K562 (cell line): ENCODE measurements around the gene CYP4V2. TPM values are rescaled to one million over a fixed set of nuclear protein-coding genes. Genes with fewer than 3 reads are reported as not detected.

ENCODE experiments used
- ATAC-seq: fragments of 200-7000 bp; cut with Tn5 transposase; 3 replicates; pipeline ENCODE4 v1.9.1; 2020; ENCODE audit warnings: moderate library complexity
- BruUV-seq: library from RNA; stranded (reverse); fragments of 400-500 nt; replicated peaks from 2 replicates; lab custom pipeline; 2021; lab: Mats Ljungman, UMichigan
- CTCF ChIA-PET: fragments of 300-600 bp; formaldehyde crosslinking; extraction: SDS; loops from one replicate; lab custom pipeline; 2021; ENCODE audit warnings: low intra/inter-chr PET ratio; lab: Yijun Ruan, JAX
- POLR2A ChIA-PET: fragments of 300-600, 350-650 bp; sonication (Branson Sonifier 250); formaldehyde crosslinking; extraction: SDS; loops from one replicate; lab custom pipeline; 2021; ENCODE audit warnings: antibody characterized with exemption, inconsistent platforms; lab: Yijun Ruan, JAX
- DNase-seq, 4 experiments: peaks; one replicate each; pipeline versions ENCODE4 v3.0.0 to v3.0.0-alpha.2; 2011 to 2018; ENCODE audit warnings: low spot score in 3 of 4, mixed read lengths in 3 of 4; ENCODE audit errors: extremely low read depth in 1 of 4
- FAIRE-seq: peaks from 2 replicates; lab custom pipeline; 2011; peaks lifted over from hg19 to GRCh38; lab: Jason Lieb, UNC
- H2AFZ ChIP-seq: 2 replicates; pipeline ENCODE4 v1.6.0; 2011; ENCODE audit warnings: low read depth, low read length, control low read depth, inconsistent platforms
- H3K27ac ChIP-seq: fragments of 200-600 bp; 3 replicates; pipeline ENCODE4 v1.8.0; 2011; ENCODE audit warnings: low read depth, mild to moderate bottlenecking, control low read depth, inconsistent platforms, low read length, moderate library complexity, mixed read lengths; ENCODE audit errors: extremely low read depth
- H3K27me3 ChIP-seq, 2 experiments: fragments of 300-600 bp in 1 of 2; 2 replicates in 1 of 2; 3 replicates in 1 of 2; pipeline versions ENCODE4 v1.6.0 to v1.8.0; 2011; ENCODE audit warnings: inconsistent platforms in 2 of 2, low read length in 2 of 2, mild to moderate bottlenecking in 1 of 2, mixed read lengths in 1 of 2, moderate library complexity in 1 of 2; ENCODE audit not compliant: control insufficient read depth in 2 of 2, insufficient read depth in 2 of 2
- H3K36me3 ChIP-seq: fragments of 300-600 bp; 3 replicates; pipeline ENCODE4 v1.8.0; 2011; ENCODE audit warnings: mild to moderate bottlenecking, low read length, inconsistent platforms; ENCODE audit not compliant: control insufficient read depth, insufficient read depth
- H3K4me1 ChIP-seq, 2 experiments: fragments of 200-600 bp in 1 of 2; replicated peaks in 1 of 2; 2 replicates in 1 of 2; 3 replicates in 1 of 2; pipeline versions ENCODE4 v1.5.1 to v1.8.0; 2011; ENCODE audit warnings: inconsistent platforms in 2 of 2, low read length in 2 of 2, mild to moderate bottlenecking in 1 of 2, mixed read lengths in 1 of 2, moderate library complexity in 1 of 2; ENCODE audit not compliant: control insufficient read depth in 2 of 2, insufficient read depth in 2 of 2
- H3K4me2 ChIP-seq: 2 replicates; pipeline ENCODE4 v1.6.1; 2011; ENCODE audit warnings: low read length, control low read depth, inconsistent platforms, mixed read lengths; ENCODE audit not compliant: insufficient read depth
- H3K4me3 ChIP-seq: fragments of 200-600 bp; sonication (generic), shearing (Covaris generic); 2 replicates; pipeline ENCODE4 v1.5.1; 2016; ENCODE audit warnings: control low read depth, inconsistent platforms
- H3K79me2 ChIP-seq: fragments of 200-600 bp; 3 replicates; pipeline ENCODE4 v1.8.0; 2011; ENCODE audit warnings: low read length, inconsistent platforms; ENCODE audit not compliant: control insufficient read depth, insufficient read depth
- H3K9ac ChIP-seq, 2 experiments: 2 replicates each; pipeline versions ENCODE4 v1.6.0 to v1.6.1; 2011; ENCODE audit warnings: low read depth in 2 of 2, low read length in 2 of 2, control low read depth in 1 of 2, inconsistent platforms in 1 of 2, mild to moderate bottlenecking in 1 of 2, mixed read lengths in 1 of 2; ENCODE audit not compliant: insufficient read depth in 1 of 2
- H3K9me1 ChIP-seq: one replicate; pipeline ENCODE4 v1.6.0; 2011; ENCODE audit warnings: inconsistent platforms, mild to moderate bottlenecking, low read length, moderate library complexity; ENCODE audit not compliant: control insufficient read depth, insufficient read depth
- H3K9me3 ChIP-seq: replicated peaks from 2 replicates; pipeline ENCODE4 v1.5.1; 2011; ENCODE audit warnings: low read depth, low read length, inconsistent platforms; ENCODE audit not compliant: control insufficient read depth, insufficient read depth
- H4K20me1 ChIP-seq: replicated peaks from 2 replicates; pipeline ENCODE4 v1.6.1; 2011; ENCODE audit warnings: low read length, inconsistent platforms, mixed read lengths; ENCODE audit not compliant: control insufficient read depth, insufficient read depth
- CTCF ChIP-seq, 3 experiments: IDR thresholded peaks in 2 of 3; conservative IDR thresholded peaks in 1 of 3; 2 replicates each; pipeline ENCODE4 v1.5.1; 2011 to 2012; ENCODE audit warnings: low read length in 3 of 3, mild to moderate bottlenecking in 3 of 3, control low read depth in 2 of 3, improper control_type of control experiment in 1 of 3, inconsistent platforms in 1 of 3, low read depth in 1 of 3, mixed read lengths in 1 of 3, moderate library complexity in 1 of 3; ENCODE audit not compliant: insufficient read depth in 2 of 3
- ESRRB ChIP-seq: fragments of 250-450 bp; sonication (Bioruptor Pico); IDR thresholded peaks from 2 replicates; pipeline ENCODE4 v1.5.0; 2020; ENCODE audit warnings: mild to moderate bottlenecking, moderate library complexity, borderline replicate concordance
- GTF2F1 ChIP-seq: IDR thresholded peaks from 2 replicates; pipeline ENCODE4 v1.6.1; 2011; ENCODE audit warnings: low read depth, low read length, improper control_type of control experiment
- MYBL2 ChIP-seq, 2 experiments: fragments of 450-650 bp in 1 of 2; sonication (generic) in 1 of 2; formaldehyde crosslinking in 1 of 2; IDR thresholded peaks; 2 replicates each; pipeline versions ENCODE4 v1.6.1 to v1.8.1; 2017 to 2022; ENCODE audit warnings: borderline replicate concordance in 1 of 2, inconsistent platforms in 1 of 2, low read depth in 1 of 2, mild to moderate bottlenecking in 1 of 2, missing genetic modification reagents in 1 of 2, moderate library complexity in 1 of 2
- MYC ChIP-seq, 2 experiments: fragments of 250-450 bp in 1 of 2; sonication (Bioruptor Pico) in 1 of 2; IDR thresholded peaks; 2 replicates each; pipeline versions ENCODE4 v1.5.1 to v1.6.1; 2012 to 2021; ENCODE audit warnings: low read depth in 2 of 2, borderline replicate concordance in 1 of 2, improper control_type of control experiment in 1 of 2, low read length in 1 of 2, mild to moderate bottlenecking in 1 of 2, moderate library complexity in 1 of 2
- NFATC3 ChIP-seq: fragments of 450-650 bp; IDR thresholded peaks from 2 replicates; pipeline ENCODE4 v1.6.1; 2017; ENCODE audit warnings: mild to moderate bottlenecking
- NFRKB ChIP-seq: fragments of 450-650 bp; IDR thresholded peaks from 2 replicates; pipeline ENCODE4 v1.6.1; 2016; ENCODE audit warnings: low read depth
- PTBP1 ChIP-seq: fragments of 200-400 bp; formaldehyde crosslinking; IDR thresholded peaks from 2 replicates; pipeline ENCODE4 v1.6.1; 2017; ENCODE audit warnings: low read depth, low read length
- TCF7L2 ChIP-seq: fragments of 150-350 bp; IDR thresholded peaks from 2 replicates; pipeline ENCODE4 v1.6.1; 2016; ENCODE audit warnings: low read depth, mild to moderate bottlenecking, low read length, moderate library complexity
- ZBTB7A ChIP-seq: IDR thresholded peaks from 2 replicates; pipeline ENCODE4 v1.6.1; 2011; ENCODE audit warnings: low read depth, mild to moderate bottlenecking, low read length, moderate library complexity, borderline replicate concordance; ENCODE audit not compliant: control insufficient read depth
- WGBS: fragments of 100-300 bp; shearing (Covaris generic); methylation state at CpG from one replicate; pipeline ENCODE4 v1.1.6; 2016; ENCODE audit warnings: low coverage, mixed read lengths; ENCODE audit not compliant: insufficient coverage; ENCODE audit errors: missing lambda C conversion rate; 5-methylcytosine and 5-hydroxymethylcytosine counted together
- in situ Hi-C: fragments of 300-500 bp; cut with MboI; formaldehyde crosslinking; loops from 4 replicates; pipeline ENCODE4 v1.15.0; 2018; ENCODE audit warnings: inconsistent platforms, mixed read lengths
- intact Hi-C: fragments of 100-400 bp; cut with micrococcal nuclease; formaldehyde crosslinking; loops from 2 replicates; pipeline ENCODE4 v1.14.2; 2022
- polyA plus RNA-seq, 8 experiments: library from polyadenylated mRNA; depleted of rRNA in 4 of 8; stranded (reverse) in 5 of 8; unstranded in 3 of 8; fragments of >200 nt; fragmentation: Nextera tagmentation in 2 of 8; fragmentation: Illumina TruSeq in 1 of 8; extraction: Ambion mirVana in 2 of 8; extraction: Trizol in 1 of 8; gene quantifications; 2 replicates each; pipeline versions ENCODE4 v1.2.1 to v1.2.3, GENCODE V29; 2011 to 2014; ENCODE audit warnings: inconsistent platforms in 1 of 8, missing spikeins in 1 of 8
- total RNA-seq, 7 experiments: library from RNA; depleted of rRNA in 6 of 7; stranded (reverse); fragments of >200 nt in 6 of 7; fragmentation: Illumina TruSeq in 2 of 7; extraction: Trizol in 2 of 7; gene quantifications; 2 replicates each; pipeline versions ENCODE4 v1.2.1 to v1.2.3, GENCODE V29; 2011 to 2021; ENCODE audit warnings: low replicate concordance in 1 of 7
- TF ChIP-seq, protein P1 (sequence below): IDR thresholded peaks from 2 replicates; pipeline ENCODE4 v1.6.1; 2016; ENCODE audit warnings: missing genetic modification characterization, missing compliant biosample characterization
- TF ChIP-seq, protein P2 (sequence below): sonication (generic); formaldehyde crosslinking; IDR thresholded peaks from 2 replicates; pipeline ENCODE4 v1.9.0; 2022; ENCODE audit warnings: mild to moderate bottlenecking, missing genetic modification reagents
- TF ChIP-seq, protein P3 (sequence below): sonication (generic); formaldehyde crosslinking; IDR thresholded peaks from 2 replicates; pipeline ENCODE4 v1.8.1; 2022; ENCODE audit warnings: missing genetic modification reagents

CYP4V2 gene
- total and polyA plus RNA-seq, 9 of the 15 experiments (the other 6 are each of a cell fraction or from before 2014, with no cell fraction given), result 1.1 to 8.3 (median 3.9) TPM

GRCh38 chr4:186201535-186202230, 10.3 kb downstream of the CYP4V2 start:
- BruUV-seq, result no TSS peak
- Histone ChIP-seq H3K36me3 (no peaks in the 10 kb centered on the region), H4K20me1 (no peaks in the 10 kb centered on the region), H3K4me1 (peaks cover 0 to 7% of the 10 kb centered on the region in 2 experiments; a peak in 3 of 5 replicates), H3K9me1 (no peaks in the 10 kb centered on the region), H3K27me3 (no peaks in the 10 kb centered on the region), H3K27ac (no peak overlapping the region), H3K9me3 (no peaks in the 10 kb centered on the region), H3K79me2 (no peaks in the 10 kb centered on the region), H3K4me2 (no peak overlapping the region), H2AFZ (peak overlapping the region; percentile 41), H3K4me3 (no peak overlapping the region), H3K9ac (no peak overlapping the region)
- intact Hi-C loops, result no loop called here
- in situ Hi-C loops, result no loop called here
- DNase-seq, result peak; percentile 39 to 44 (median 44)
- ChIA-PET CTCF (no interaction called here), POLR2A (no interaction called here)
- FAIRE-seq, result peak; percentile 58
- WGBS, result 33% methylated on average over 9 of the region's 9 CpGs
- peak; percentile 72 for ATAC-seq
- TF ChIP-seq NFRKB (no peak), MYBL2 (IDR thresholded peaks at IDR 0.05; ENCODE audit: low read depth) (no peak), MYBL2 (CRISPR knock-in tag; IDR thresholded peaks at IDR 0.05; ENCODE audit: borderline replicate concordance) (no peak), GTF2F1 (no peak), TCF7L2 (no peak), ESRRB (no peak), CTCF (IDR thresholded peaks at IDR 0.05 in 2 of 3, conservative IDR thresholded peaks at IDR 0.05 in 1 of 3; ENCODE audit: insufficient read depth in 2 of 3, low read depth in 1 of 3, low read length in 3 of 3) (peak; percentile 70 to 82 (median 75)), ZBTB7A (no peak), PTBP1 (no peak), NFATC3 (no peak), MYC (IDR thresholded peaks at IDR 0.05; ENCODE audit: low read depth, low read length) (peak; percentile 67), MYC (CRISPR knock-in tag; IDR thresholded peaks at IDR 0.05; ENCODE audit: borderline replicate concordance, low read depth) (no peak)
- TF ChIP-seq, protein P1, sequence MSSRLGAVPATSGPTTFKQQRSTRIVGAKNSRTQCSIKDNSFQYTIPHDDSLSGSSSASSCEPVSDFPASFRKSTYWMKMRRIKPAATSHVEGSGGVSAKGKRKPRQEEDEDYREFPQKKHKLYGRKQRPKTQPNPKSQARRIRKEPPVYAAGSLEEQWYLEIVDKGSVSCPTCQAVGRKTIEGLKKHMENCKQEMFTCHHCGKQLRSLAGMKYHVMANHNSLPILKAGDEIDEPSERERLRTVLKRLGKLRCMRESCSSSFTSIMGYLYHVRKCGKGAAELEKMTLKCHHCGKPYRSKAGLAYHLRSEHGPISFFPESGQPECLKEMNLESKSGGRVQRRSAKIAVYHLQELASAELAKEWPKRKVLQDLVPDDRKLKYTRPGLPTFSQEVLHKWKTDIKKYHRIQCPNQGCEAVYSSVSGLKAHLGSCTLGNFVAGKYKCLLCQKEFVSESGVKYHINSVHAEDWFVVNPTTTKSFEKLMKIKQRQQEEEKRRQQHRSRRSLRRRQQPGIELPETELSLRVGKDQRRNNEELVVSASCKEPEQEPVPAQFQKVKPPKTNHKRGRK (tag), result no peak
- TF ChIP-seq, protein P2, sequence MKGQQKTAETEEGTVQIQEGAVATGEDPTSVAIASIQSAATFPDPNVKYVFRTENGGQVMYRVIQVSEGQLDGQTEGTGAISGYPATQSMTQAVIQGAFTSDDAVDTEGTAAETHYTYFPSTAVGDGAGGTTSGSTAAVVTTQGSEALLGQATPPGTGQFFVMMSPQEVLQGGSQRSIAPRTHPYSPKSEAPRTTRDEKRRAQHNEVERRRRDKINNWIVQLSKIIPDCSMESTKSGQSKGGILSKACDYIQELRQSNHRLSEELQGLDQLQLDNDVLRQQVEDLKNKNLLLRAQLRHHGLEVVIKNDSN (CRISPR knock-in tag), result peak; percentile 36
- TF ChIP-seq, protein P3, sequence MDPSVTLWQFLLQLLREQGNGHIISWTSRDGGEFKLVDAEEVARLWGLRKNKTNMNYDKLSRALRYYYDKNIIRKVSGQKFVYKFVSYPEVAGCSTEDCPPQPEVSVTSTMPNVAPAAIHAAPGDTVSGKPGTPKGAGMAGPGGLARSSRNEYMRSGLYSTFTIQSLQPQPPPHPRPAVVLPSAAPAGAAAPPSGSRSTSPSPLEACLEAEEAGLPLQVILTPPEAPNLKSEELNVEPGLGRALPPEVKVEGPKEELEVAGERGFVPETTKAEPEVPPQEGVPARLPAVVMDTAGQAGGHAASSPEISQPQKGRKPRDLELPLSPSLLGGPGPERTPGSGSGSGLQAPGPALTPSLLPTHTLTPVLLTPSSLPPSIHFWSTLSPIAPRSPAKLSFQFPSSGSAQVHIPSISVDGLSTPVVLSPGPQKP (CRISPR knock-in tag), result no peak
